ENCODE data around the gene NKAIN2. TPM values are rescaled to one million over a fixed set of nuclear protein-coding genes. Genes with fewer than 3 reads are reported as not detected.

Gene NKAIN2
- total and polyA plus RNA-seq, 8 donors: 9.5 to 23.4 (median 18.9) TPM; not detected in 2

DNA sequence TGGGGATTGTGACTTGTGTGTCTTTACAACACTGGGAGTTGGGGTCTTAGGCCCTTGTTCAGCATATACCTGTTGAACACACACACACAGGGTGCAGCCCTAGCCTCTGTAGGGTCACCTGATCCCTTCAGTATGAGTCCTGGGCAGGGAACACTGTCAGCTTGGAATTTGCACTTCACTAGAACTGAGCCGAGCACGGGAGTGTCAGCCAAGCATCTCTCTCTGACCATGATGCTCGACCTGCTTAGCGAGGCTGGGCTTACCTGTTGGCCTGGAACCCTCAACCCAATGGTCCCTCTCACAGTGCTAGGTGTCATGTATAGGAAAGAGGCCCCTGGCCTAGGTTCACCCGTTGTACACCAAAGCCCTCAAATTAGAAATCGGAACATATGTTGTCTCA lies 96.1 kb downstream of the NKAIN2 start:
- Histone ChIP-seq H3K4me1 (no peaks in the 10 kb centered on the region), H3K27me3 (no peaks in the 10 kb centered on the region), H3K36me3 (no peaks in the 10 kb centered on the region), H3K9me3 (no peaks in the 10 kb centered on the region), H3K4me3 (no peak overlapping the region), H3K27ac (no peak overlapping the region)
- TF ChIP-seq, protein P1, sequence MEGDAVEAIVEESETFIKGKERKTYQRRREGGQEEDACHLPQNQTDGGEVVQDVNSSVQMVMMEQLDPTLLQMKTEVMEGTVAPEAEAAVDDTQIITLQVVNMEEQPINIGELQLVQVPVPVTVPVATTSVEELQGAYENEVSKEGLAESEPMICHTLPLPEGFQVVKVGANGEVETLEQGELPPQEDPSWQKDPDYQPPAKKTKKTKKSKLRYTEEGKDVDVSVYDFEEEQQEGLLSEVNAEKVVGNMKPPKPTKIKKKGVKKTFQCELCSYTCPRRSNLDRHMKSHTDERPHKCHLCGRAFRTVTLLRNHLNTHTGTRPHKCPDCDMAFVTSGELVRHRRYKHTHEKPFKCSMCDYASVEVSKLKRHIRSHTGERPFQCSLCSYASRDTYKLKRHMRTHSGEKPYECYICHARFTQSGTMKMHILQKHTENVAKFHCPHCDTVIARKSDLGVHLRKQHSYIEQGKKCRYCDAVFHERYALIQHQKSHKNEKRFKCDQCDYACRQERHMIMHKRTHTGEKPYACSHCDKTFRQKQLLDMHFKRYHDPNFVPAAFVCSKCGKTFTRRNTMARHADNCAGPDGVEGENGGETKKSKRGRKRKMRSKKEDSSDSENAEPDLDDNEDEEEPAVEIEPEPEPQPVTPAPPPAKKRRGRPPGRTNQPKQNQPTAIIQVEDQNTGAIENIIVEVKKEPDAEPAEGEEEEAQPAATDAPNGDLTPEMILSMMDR (IDR thresholded peaks at IDR 0.05): no peak
- intact Hi-C loops (cut with DNase I): no loop called here
- DNase-seq (peak in 1 of 4 donors; percentile 15), ATAC-seq (no peak)

DNA sequence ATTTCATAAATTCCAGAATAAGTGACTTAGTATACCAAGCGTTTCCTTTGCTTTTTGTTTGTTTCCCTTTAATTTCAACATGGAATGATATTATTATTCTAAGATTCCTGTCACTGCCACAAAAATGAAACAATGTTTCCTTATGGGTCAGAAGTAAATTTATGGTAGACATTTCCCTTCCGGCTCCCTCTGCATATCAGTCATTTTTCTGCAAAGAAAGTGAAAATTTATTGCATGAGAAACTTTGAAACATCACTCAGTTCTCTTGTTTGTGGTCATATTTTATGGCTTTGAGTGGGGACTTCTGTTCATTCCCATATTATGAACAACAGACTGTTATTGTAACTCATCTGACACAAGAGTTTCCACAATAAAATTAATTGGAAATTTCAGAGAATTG lies 97.8 kb downstream of the NKAIN2 start:
- no peaks in the 10 kb centered on the region for H3K4me1 ChIP-seq
- H3K9me3 ChIP-seq: no peaks in the 10 kb centered on the region
- H3K4me3 ChIP-seq: no peak overlapping the region
- no peak overlapping the region for H3K27ac ChIP-seq
- intact Hi-C loops (cut with DNase I): no loop called here
- no peaks in the 10 kb centered on the region for H3K36me3 ChIP-seq
- TF ChIP-seq, protein P1 (IDR thresholded peaks at IDR 0.05): no peak
- ATAC-seq: no peak
- H3K27me3 ChIP-seq: no peaks in the 10 kb centered on the region
- DNase-seq: no peak

DNA sequence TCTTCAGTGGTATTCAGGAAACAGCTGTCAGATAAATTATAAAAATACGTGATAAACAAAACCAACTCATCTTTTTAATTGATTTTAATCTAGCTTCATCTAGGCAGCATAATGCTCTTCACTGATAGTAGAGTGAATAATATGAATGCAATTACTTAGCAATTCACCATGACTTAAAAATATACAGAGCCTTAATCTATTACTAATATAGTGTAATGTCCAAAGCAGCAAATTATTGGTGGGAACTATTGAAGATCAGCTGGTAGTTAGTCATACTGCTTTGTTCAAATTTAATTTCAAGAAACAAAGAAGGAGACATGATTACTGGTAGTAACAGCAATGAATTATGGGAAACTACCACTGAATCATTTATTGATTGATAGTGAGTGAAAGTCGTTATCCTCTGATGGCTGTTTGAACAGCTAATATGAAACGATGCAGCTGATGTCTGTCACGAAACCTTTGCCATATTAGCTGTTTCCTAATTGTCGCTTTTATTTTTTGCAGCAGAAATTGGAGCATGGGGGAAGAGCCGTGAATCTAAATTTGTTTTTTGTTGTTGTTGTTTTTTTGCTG lies 99.2 kb downstream of the NKAIN2 start:
- Histone ChIP-seq H3K9me3 (no peaks in the 10 kb centered on the region), H3K27ac (no peak overlapping the region), H3K27me3 (no peaks in the 10 kb centered on the region), H3K4me1 (no peaks in the 10 kb centered on the region), H3K36me3 (no peaks in the 10 kb centered on the region), H3K4me3 (no peak overlapping the region)
- intact Hi-C loops (cut with DNase I): no loop called here
- ATAC-seq (no peak), DNase-seq (no peak)
- TF ChIP-seq, protein P1 (IDR thresholded peaks at IDR 0.05): no peak

DNA sequence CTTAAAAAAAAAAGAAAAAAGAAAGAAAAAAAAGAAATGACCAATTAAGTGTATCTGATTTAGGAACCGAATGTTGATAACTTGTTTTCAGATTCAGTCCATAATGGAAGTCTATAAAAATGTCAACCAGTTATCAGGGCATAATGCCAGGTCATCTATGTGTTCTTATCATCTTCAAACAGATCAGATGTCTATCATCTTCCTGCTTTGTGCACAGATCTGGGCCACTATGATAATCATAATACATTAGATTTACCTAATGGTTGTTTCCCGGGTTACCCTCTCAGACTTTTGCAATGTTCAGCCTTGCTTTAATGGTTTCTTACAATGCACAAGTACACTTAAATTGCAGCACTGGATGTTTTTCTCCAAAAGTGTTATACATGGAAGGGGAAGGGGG lies 100.6 kb downstream of the NKAIN2 start:
- intact Hi-C loops (cut with DNase I): no loop called here
- no peak overlapping the region for H3K4me3 ChIP-seq

DNA sequence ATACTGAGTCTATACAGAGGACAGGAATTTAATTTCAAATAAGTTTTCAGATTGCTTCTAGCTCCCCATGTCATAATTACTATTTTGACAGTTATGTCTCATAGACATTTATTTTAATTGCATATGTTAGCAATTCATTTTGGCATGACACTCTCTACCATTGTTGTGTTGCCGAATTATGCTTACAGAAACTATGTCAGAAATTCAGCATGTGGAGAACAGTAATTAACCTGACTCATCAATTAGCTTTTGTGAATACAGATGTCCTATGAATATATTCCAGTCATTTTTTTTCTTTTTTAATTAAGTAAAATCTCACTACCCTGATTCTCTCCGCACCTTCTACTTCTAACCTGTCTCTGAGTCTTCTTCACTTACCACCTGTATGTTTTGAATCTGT lies 105.1 kb downstream of the NKAIN2 start:
- ATAC-seq (no peak), DNase-seq (no peak)
- TF ChIP-seq, protein P1 (IDR thresholded peaks at IDR 0.05): no peak
- Histone ChIP-seq H3K36me3 (no peaks in the 10 kb centered on the region), H3K27ac (no peak overlapping the region), H3K4me1 (no peaks in the 10 kb centered on the region), H3K4me3 (no peak overlapping the region), H3K27me3 (no peaks in the 10 kb centered on the region), H3K9me3 (no peaks in the 10 kb centered on the region)
- intact Hi-C loops (cut with DNase I): no loop called here

More for the DNA sequence above, 100.6 kb downstream of the NKAIN2 start:
- DNase-seq (no peak), ATAC-seq (no peak)
- Histone ChIP-seq H3K27me3 (no peaks in the 10 kb centered on the region), H3K27ac (no peak overlapping the region), H3K9me3 (no peaks in the 10 kb centered on the region), H3K36me3 (no peaks in the 10 kb centered on the region), H3K4me1 (no peaks in the 10 kb centered on the region)
- TF ChIP-seq, protein P1 (IDR thresholded peaks at IDR 0.05): no peak
